HepG2 (cell line): ENCODE measurements around the gene TLE5. TPM values are rescaled to one million over a fixed set of nuclear protein-coding genes. Genes with fewer than 3 reads are reported as not detected.

Experiments used
- CHD2 ChIP-seq: IDR thresholded peaks from 2 replicates; pipeline ENCODE4 v1.6.1; 2011; ENCODE audit warnings: low read depth, low read length, improper control_type of control experiment
- HCFC1 ChIP-seq: fragments of 150-350 bp; IDR thresholded peaks from 2 replicates; pipeline ENCODE4 v1.6.1; 2014; ENCODE audit warnings: low read depth, low read length
- HMG20B ChIP-seq: conservative IDR thresholded peaks from 2 replicates; pipeline ENCODE4 v1.6.1; 2016; ENCODE audit warnings: missing genetic modification reagents, missing compliant biosample characterization
- HNF4G ChIP-seq, 2 experiments: sonication (generic) in 1 of 2; formaldehyde crosslinking in 1 of 2; IDR thresholded peaks; 2 replicates each; pipeline versions ENCODE4 v1.4.0 to v1.6.1; 2011 to 2020; ENCODE audit warnings: borderline replicate concordance in 2 of 2, low read depth in 2 of 2, mild to moderate bottlenecking in 2 of 2, low read length in 1 of 2, missing genetic modification reagents in 1 of 2, moderate library complexity in 1 of 2
- KMT2B ChIP-seq: IDR thresholded peaks from 2 replicates; pipeline ENCODE4 v1.6.1; 2016; ENCODE audit warnings: missing genetic modification reagents, missing compliant biosample characterization
- MAZ ChIP-seq, 2 experiments: sonication (generic) in 1 of 2; formaldehyde crosslinking in 1 of 2; IDR thresholded peaks; 2 replicates each; pipeline versions ENCODE4 v1.5.0 to v1.6.1; 2012 to 2020; ENCODE audit warnings: low read depth in 2 of 2, mild to moderate bottlenecking in 2 of 2, borderline replicate concordance in 1 of 2, improper control_type of control experiment in 1 of 2, low read length in 1 of 2, missing genetic modification reagents in 1 of 2, moderate library complexity in 1 of 2
- MED8 ChIP-seq: sonication (generic); formaldehyde crosslinking; IDR thresholded peaks from 2 replicates; pipeline ENCODE4 v1.8.1; 2023; ENCODE audit warnings: mild to moderate bottlenecking, missing genetic modification reagents; ENCODE audit not compliant: insufficient replicate concordance
- NCOA1 ChIP-seq: sonication (generic); formaldehyde crosslinking; IDR thresholded peaks from 2 replicates; pipeline ENCODE4 v1.9.0; 2021; ENCODE audit warnings: missing genetic modification reagents
- PAWR ChIP-seq: sonication (generic); formaldehyde crosslinking; IDR thresholded peaks from 2 replicates; pipeline ENCODE4 v1.4.0; 2020; ENCODE audit warnings: missing genetic modification reagents, mild to moderate bottlenecking, borderline replicate concordance
- RXRA ChIP-seq: sonication (generic); formaldehyde crosslinking; IDR thresholded peaks from 2 replicates; pipeline ENCODE4 v1.5.1; 2020; ENCODE audit warnings: missing genetic modification reagents
- SP4 ChIP-seq: sonication (generic); formaldehyde crosslinking; IDR thresholded peaks from 2 replicates; pipeline ENCODE4 v1.8.1; 2023; ENCODE audit warnings: mild to moderate bottlenecking, missing genetic modification reagents
- TBP ChIP-seq: sonication (generic); formaldehyde crosslinking; IDR thresholded peaks from 2 replicates; pipeline ENCODE4 v1.5.0; 2020; ENCODE audit warnings: missing genetic modification reagents
- ZBTB38 ChIP-seq: sonication (generic); formaldehyde crosslinking; IDR thresholded peaks from 2 replicates; pipeline ENCODE4 v1.5.1; 2020; ENCODE audit warnings: mild to moderate bottlenecking, missing genetic modification reagents
- ZBTB42 ChIP-seq: sonication (generic); formaldehyde crosslinking; IDR thresholded peaks from 2 replicates; pipeline ENCODE4 v1.5.0; 2020; ENCODE audit warnings: mild to moderate bottlenecking, missing genetic modification reagents
- ZNF207 ChIP-seq: fragments of 450-650 bp; IDR thresholded peaks from 2 replicates; pipeline ENCODE4 v1.6.1; 2016; ENCODE audit warnings: antibody characterized with exemption, borderline replicate concordance
- ZNF224 ChIP-seq: sonication (generic); formaldehyde crosslinking; IDR thresholded peaks from 2 replicates; pipeline ENCODE4 v1.5.0; 2020; ENCODE audit warnings: mild to moderate bottlenecking, missing genetic modification reagents
- ZNF343 ChIP-seq: sonication (generic); formaldehyde crosslinking; IDR thresholded peaks from 2 replicates; pipeline ENCODE4 v1.4.0; 2020; ENCODE audit warnings: mild to moderate bottlenecking, missing genetic modification reagents
- ZNF510 ChIP-seq: sonication (generic); formaldehyde crosslinking; IDR thresholded peaks from 2 replicates; pipeline ENCODE4 v1.4.0; 2020; ENCODE audit warnings: low read depth, mild to moderate bottlenecking, missing genetic modification reagents
- ZNF564 ChIP-seq: sonication (generic); formaldehyde crosslinking; IDR thresholded peaks from 2 replicates; pipeline ENCODE4 v1.8.1; 2023; ENCODE audit warnings: mild to moderate bottlenecking, missing genetic modification reagents
- ZNF7 ChIP-seq: IDR thresholded peaks from 2 replicates; pipeline ENCODE4 v1.6.1; 2016; ENCODE audit warnings: missing biosample characterization, missing genetic modification reagents
- ZNF747 ChIP-seq: sonication (generic); formaldehyde crosslinking; IDR thresholded peaks from 2 replicates; pipeline ENCODE4 v1.8.1; 2023; ENCODE audit warnings: missing genetic modification reagents, mild to moderate bottlenecking, borderline replicate concordance
- ZNF839 ChIP-seq: sonication (generic); formaldehyde crosslinking; IDR thresholded peaks from 2 replicates; pipeline ENCODE4 v1.4.0; 2020; ENCODE audit warnings: missing genetic modification reagents, mild to moderate bottlenecking, borderline replicate concordance
- polyA plus RNA-seq, 8 experiments: library from polyadenylated mRNA; depleted of rRNA in 3 of 8; stranded (reverse) in 7 of 8; unstranded in 1 of 8; fragments of >200 nt; fragmentation: Illumina TruSeq in 4 of 8; extraction: Trizol in 4 of 8; gene quantifications; 2 replicates each; pipeline versions ENCODE4 v1.2.1 to v1.2.3, GENCODE V29; 2011 to 2016; ENCODE audit warnings: low read depth in 4 of 8, missing spikeins in 1 of 8, mixed read lengths in 1 of 8; ENCODE audit not compliant: insufficient read depth in 1 of 8
- total RNA-seq, 5 experiments: library from RNA; depleted of rRNA; stranded (reverse); fragments of >200 nt; fragmentation: Illumina TruSeq; extraction: Trizol; gene quantifications; 2 replicates each; pipeline ENCODE4 v1.2.3, GENCODE V29; 2016; ENCODE audit warnings: low read depth in 1 of 5
- TF ChIP-seq, protein P1 (sequence below), 2 experiments: sonication (generic) in 1 of 2; formaldehyde crosslinking in 1 of 2; IDR thresholded peaks; 2 replicates each; pipeline versions ENCODE4 v1.4.0 to v1.6.1; 2018 to 2020; ENCODE audit warnings: missing genetic modification reagents in 2 of 2, borderline replicate concordance in 1 of 2, low read depth in 1 of 2, mild to moderate bottlenecking in 1 of 2, missing biosample characterization in 1 of 2
- TF ChIP-seq, protein P2 (sequence below): sonication (generic); formaldehyde crosslinking; IDR thresholded peaks from 2 replicates; pipeline ENCODE4 v1.4.0; 2020; ENCODE audit warnings: missing genetic modification reagents
- TF ChIP-seq, protein P3 (sequence below): IDR thresholded peaks from 2 replicates; pipeline ENCODE4 v1.6.1; 2018; ENCODE audit warnings: missing genetic modification reagents

The TLE5 gene
- total and polyA plus RNA-seq, 2 of the 13 experiments (the other 11 are each of a cell fraction or from before 2014, with no cell fraction given): 62.8 to 189 TPM

DNA sequence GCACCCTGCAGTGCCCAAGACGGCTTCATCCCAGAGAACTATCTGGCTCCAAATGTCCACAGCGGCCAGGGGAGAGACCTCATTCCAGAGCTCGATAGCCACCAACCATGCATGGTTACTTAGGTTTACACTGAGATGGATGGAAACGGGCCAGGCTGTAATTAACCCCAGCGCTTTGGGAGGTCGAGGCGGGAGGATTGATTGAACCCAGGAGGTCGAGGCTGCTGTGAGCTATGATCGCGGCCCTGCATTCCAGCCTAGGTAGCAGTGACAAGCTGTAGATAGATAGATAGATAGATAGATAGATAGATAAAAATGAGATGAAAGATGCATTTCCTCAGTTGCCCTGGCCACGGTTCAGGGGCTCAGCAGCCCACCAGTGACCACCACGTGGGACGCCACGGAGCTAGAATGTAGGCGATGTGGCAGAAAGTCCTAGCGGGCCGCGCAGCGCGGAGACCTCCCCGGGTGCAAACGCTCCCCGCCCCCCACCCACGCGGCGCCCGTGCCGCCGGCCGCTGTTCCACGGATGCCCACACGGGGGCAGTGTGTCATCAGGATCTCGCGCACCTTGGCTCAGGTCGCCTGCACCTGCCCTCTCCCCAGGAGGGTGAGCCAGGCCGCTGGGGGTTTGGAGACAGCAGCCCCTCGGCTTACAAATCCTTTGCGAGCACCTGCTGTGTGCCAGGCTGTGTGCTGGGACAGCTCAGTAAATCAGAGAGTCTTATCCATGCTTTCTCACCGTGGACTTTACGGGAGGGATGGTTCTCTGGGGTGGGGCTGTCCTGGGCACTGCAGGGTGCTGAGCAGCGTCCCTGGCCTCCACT lies 13.5 kb upstream of the TLE5 start (continued):
- TF ChIP-seq, protein P1, sequence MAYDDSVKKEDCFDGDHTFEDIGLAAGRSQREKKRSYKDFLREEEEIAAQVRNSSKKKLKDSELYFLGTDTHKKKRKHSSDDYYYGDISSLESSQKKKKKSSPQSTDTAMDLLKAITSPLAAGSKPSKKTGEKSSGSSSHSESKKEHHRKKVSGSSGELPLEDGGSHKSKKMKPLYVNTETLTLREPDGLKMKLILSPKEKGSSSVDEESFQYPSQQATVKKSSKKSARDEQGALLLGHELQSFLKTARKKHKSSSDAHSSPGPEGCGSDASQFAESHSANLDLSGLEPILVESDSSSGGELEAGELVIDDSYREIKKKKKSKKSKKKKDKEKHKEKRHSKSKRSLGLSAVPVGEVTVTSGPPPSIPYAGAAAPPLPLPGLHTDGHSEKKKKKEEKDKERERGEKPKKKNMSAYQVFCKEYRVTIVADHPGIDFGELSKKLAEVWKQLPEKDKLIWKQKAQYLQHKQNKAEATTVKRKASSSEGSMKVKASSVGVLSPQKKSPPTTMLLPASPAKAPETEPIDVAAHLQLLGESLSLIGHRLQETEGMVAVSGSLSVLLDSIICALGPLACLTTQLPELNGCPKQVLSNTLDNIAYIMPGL (CRISPR knock-in tag; IDR thresholded peaks at IDR 0.05; ENCODE audit: borderline replicate concordance in 1 of 2, low read depth in 1 of 2): peak; percentile 47 to 51; a peak in 1 of 4 replicates
- no peak for TF ChIP-seq MED8 (CRISPR knock-in tag)
- no peak for TF ChIP-seq PAWR (CRISPR knock-in tag)
- no peak for TF ChIP-seq ZNF343 (CRISPR knock-in tag)
- TF ChIP-seq NCOA1 (CRISPR knock-in tag): no peak
- no peak for TF ChIP-seq HCFC1
- no peak for TF ChIP-seq ZBTB38 (CRISPR knock-in tag)
- TF ChIP-seq, protein P2, sequence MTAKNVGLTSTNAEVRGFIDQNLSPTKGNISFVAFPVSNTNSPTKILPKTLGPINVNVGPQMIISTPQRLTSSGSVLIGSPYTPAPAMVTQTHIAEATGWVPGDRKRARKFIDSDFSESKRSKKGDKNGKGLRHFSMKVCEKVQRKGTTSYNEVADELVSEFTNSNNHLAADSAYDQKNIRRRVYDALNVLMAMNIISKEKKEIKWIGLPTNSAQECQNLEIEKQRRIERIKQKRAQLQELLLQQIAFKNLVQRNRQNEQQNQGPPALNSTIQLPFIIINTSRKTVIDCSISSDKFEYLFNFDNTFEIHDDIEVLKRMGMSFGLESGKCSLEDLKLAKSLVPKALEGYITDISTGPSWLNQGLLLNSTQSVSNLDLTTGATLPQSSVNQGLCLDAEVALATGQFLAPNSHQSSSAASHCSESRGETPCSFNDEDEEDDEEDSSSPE (CRISPR knock-in tag): no peak
- TF ChIP-seq ZNF747: no peak
- TF ChIP-seq TBP (CRISPR knock-in tag): no peak
- no peak for TF ChIP-seq ZNF207
- no peak for TF ChIP-seq SP4 (CRISPR knock-in tag)
- TF ChIP-seq ZNF224 (CRISPR knock-in tag): no peak
- no peak for TF ChIP-seq ZNF839 (CRISPR knock-in tag)
- peak; percentile 52; the same call in 1 of the 2 replicates for TF ChIP-seq CHD2
- no peak for TF ChIP-seq HNF4G (IDR thresholded peaks at IDR 0.05; ENCODE audit: borderline replicate concordance, low read depth, low read length)
- TF ChIP-seq HNF4G (CRISPR knock-in tag; IDR thresholded peaks at IDR 0.05; ENCODE audit: borderline replicate concordance, low read depth): no peak
- TF ChIP-seq KMT2B (CRISPR knock-in tag): no peak
- no peak for TF ChIP-seq ZNF7 (CRISPR knock-in tag)
- no peak for TF ChIP-seq HMG20B (CRISPR knock-in tag)
- no peak for TF ChIP-seq RXRA (CRISPR knock-in tag)
- TF ChIP-seq ZBTB42 (CRISPR knock-in tag): no peak
- 0 out of 2 replicates have a peak, but pooled peaks have one; percentile 47 for TF ChIP-seq MAZ (IDR thresholded peaks at IDR 0.05; ENCODE audit: borderline replicate concordance, low read depth, low read length)
- no peak for TF ChIP-seq MAZ (CRISPR knock-in tag; IDR thresholded peaks at IDR 0.05; ENCODE audit: low read depth)
- TF ChIP-seq ZNF564 (CRISPR knock-in tag): no peak
- TF ChIP-seq ZNF510: no peak
- TF ChIP-seq, protein P3, sequence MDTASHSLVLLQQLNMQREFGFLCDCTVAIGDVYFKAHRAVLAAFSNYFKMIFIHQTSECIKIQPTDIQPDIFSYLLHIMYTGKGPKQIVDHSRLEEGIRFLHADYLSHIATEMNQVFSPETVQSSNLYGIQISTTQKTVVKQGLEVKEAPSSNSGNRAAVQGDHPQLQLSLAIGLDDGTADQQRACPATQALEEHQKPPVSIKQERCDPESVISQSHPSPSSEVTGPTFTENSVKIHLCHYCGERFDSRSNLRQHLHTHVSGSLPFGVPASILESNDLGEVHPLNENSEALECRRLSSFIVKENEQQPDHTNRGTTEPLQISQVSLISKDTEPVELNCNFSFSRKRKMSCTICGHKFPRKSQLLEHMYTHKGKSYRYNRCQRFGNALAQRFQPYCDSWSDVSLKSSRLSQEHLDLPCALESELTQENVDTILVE (CRISPR knock-in tag): no peak
